GM18951 (cell line): Measurements from ENCODE around the gene SCNN1A.
"Not testable (repeated sequence)": the region's sequence is repeated elsewhere in the genome, so short reads cannot be mapped to it uniquely, and the experiment has no call there.

Experiments
- POLR2A ChIP-seq: IDR thresholded peaks from 4 replicates; pipeline ENCODE4 v1.6.1; 2011; ENCODE audit warnings: mild to moderate bottlenecking; ENCODE audit not compliant: insufficient read length, insufficient read depth; ENCODE audit errors: extremely low read depth
- in situ Hi-C: fragments of 300-500 bp; cut with MboI; formaldehyde crosslinking; loops from one replicate; pipeline ENCODE4 v1.12.0; 2022; ENCODE audit warnings: low sequenced_read_pairs, mixed read lengths, inconsistent platforms; ENCODE audit not compliant: unreplicated experiment

Gene SCNN1A

DNA sequence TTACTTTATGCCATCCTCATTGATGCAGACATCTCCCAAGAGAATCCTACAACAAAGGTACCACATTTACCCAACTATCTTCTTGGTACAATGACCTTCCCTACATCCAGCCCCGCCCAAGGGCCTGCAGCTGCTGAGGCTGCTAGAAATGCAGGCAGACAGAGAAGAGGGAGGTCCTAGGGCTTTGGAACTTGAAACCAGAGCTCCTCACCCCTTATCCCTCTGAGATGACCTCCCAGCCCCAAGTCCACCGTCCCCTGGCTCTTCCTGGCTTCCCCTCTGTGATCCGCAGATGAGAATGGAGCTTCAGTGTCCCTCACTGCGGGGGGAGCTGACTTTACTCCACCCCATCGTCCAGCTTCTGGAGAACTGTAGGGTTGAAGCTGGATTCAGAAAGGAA is 31.8 kb downstream of the SCNN1A start:
- in situ Hi-C loops = no loop called here
- no peak for TF ChIP-seq POLR2A

DNA sequence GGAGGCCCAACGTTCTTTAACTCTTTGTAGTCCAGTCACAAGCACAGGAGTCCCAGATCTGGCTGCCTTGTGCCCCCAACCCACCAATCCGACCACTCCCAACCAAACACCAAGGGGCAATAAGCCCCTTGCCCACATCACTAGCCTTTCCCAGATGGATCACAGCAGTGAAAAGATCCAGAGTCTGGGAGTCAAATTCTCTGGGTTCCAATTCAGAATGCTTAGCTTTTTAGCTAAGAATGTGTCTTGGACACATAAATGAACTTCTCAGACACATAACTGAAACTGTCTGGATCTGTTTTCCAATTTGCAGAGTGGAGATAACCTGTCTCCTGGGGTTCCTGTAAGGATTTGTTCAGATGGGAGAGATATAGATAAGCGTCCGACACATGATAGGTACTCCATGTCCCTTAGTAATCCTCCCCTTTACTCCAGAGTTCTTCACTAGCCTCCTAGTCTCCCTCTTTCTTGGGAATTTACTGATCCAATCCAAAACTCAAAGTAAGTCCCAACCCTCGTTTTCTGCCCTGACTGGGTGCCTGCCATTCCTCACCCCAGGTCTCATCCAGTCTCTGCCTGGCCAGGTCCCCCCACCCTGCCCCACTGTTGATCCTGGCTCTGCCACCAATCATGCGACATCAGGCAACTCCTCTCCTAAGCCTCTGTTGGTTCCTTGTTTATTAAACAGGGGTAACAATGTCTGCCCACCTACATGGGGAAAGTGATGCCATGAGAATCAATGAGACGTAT is 33.0 kb downstream of the SCNN1A start:
- in situ Hi-C loops = no loop called here
- TF ChIP-seq POLR2A = no peak

DNA sequence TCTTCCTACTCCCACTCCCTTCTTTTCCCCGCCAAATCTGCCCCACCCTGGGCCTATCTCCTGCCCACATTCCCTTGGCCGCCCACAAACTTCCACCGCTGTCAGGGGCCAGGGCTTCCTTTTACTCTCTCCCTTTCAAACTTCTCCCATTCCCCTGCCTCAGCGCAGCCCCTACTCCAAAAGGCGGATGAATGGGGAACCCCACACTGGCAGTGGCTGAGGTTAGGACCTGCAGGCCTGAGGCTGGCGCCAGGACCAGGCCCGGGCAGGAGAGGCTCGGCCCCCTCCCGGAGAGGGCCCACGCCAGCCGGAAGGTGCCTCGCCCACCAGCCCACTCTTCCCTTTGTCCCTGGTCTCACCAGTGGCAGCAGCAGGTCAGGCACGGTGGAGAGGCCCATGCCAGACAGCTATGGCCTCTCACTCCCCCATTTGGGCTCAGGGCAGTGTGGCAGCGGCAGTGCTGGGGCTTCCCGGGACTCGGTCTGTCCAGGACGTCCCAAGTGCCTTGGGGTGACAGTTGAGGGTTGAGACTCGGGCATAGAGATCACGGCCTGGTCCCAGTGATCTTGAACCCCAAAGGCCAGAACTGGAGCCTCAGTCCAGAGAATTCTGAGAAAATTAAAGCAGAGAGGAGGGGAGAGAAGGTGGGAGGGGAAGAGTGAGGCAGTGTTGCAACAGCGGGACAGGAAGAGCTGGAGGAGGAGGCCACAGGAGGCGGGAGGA is 33.8 kb downstream of the SCNN1A start, which contains the start of gene TNFRSF1A:
Gene TNFRSF1A, minus strand, starts transcription at position 660 of the 723 bp plus-strand sequence. Its CDS starts 262 bp downstream, at position 398.
- TF ChIP-seq POLR2A = no peak
- in situ Hi-C loops = no loop called here

DNA sequence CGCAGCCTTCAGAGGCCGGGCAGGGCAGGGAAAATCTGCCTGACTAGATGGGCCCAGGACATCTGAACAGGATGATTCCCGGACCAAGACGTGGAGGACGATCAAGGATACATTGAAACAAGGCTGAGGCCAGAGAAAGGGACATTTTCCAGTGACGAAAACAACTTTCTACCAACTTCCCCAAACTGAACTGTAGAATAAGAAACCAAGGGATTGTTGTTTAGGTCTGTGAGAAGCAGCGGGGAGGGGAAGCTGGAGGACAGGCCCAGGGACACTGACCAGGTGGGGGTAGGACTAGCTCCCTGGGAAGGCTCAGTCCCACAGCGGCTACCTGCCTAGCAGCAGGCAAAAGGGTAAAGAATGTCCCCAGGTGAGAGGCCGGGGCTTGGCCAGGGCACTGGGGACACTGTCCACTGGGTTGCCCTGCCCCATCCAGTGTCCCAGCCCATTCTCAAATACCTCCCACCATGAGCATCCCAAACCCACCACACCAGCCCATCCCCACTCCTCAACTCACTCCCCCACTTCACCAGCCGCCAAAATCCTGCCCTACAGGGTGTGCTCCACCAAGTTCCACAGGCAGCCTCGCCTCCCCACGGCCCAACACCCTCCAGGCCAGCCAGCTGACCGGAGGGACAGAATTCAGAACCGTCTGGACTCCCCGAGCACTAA is 34.5 kb downstream of the SCNN1A start:
- in situ Hi-C loops = no loop called here
- TF ChIP-seq POLR2A = no peak

DNA sequence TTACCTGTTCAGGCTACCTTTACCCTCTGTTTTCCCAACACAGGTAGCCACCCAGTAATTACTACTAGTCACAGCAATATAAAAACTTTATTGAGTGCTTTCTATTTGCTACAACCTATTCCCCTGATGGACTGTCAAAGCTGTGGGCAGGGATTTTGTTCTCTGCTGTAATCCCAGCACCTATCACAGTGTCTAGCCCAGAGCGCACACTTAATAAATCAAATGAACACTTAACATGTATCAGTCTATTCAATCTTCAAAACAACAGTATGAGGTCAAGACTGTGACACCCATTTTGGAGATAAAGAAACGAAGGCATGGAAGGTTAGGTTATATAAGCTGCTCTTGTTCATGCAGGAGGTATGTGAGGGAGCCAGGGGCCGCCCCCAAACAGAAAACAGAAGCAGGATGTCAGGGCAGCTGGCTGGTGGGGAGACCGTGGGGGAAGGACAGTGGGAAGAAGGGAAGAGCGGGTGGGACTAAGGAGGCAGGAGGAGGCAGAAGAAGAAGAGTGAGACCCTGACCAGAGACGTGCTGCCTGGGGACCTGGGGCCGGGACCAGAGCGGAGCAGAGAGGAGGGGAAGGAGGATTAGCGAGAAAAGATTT is 35.2 kb downstream of the SCNN1A start:
- in situ Hi-C loops = no loop called here
- TF ChIP-seq POLR2A = no peak

DNA sequence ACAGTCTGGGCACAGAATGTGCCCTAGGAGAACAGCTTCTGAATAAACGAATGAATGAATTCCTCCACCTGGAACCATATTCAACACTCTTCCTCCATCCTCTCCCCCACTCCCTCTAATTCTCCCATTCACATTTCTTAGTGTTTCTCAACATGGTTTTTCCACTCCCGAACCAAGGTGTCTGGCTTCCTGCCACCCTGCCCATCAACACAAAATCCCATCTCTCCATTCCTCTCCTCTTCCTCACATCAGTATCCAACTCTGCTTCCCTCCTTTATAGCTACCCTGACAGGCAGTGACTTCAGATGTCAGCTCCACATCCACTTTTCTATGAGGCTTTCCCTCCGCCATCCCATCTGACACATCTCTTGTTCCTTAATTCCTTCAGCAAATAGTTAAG is 36.4 kb downstream of the SCNN1A start:
- in situ Hi-C loops = no loop called here
- TF ChIP-seq POLR2A = no peak

DNA sequence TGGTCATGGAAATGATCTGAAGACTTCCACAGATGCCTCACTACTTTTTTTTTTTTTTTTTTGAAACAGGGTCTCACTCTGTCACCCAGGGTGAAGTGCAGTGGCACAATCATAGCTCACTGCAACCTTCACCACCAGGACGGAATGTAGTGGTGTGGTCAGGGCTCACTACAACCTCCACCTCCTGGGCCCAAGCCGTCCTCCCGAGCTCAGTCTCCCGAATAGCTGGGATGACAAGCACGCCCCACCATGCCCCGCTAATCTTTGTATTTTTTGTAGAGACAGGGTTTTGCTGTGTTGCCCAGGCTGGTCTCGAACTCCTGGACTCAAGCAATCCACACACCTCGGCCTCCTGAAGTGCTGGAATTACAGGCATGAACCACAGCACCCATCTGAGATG is 36.8 kb downstream of the SCNN1A start:
- in situ Hi-C loops = not testable (repeated sequence)

DNA sequence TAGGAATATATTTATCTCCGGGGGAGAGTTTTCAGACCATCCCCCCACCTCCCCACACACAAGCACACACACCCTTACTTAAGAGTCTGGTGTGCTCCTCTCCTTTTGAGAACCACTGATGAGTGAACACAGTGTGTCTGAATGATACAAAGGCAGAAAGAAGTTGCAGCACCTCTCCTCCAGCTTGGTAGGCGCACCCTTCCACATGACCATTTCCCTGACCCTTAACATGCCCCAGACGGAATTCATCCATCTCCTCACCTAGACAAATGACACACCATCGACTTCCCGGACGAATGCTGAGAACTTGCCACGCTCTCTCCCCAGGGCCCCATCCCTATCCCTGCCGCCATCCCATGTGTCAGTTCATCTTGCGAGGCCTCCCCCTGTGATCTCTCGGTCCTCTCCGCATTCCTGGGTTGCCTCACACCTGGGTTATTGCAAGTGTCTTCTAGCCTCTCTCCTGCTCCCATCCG is 37.4 kb downstream of the SCNN1A start:
- in situ Hi-C loops = no loop called here

DNA sequence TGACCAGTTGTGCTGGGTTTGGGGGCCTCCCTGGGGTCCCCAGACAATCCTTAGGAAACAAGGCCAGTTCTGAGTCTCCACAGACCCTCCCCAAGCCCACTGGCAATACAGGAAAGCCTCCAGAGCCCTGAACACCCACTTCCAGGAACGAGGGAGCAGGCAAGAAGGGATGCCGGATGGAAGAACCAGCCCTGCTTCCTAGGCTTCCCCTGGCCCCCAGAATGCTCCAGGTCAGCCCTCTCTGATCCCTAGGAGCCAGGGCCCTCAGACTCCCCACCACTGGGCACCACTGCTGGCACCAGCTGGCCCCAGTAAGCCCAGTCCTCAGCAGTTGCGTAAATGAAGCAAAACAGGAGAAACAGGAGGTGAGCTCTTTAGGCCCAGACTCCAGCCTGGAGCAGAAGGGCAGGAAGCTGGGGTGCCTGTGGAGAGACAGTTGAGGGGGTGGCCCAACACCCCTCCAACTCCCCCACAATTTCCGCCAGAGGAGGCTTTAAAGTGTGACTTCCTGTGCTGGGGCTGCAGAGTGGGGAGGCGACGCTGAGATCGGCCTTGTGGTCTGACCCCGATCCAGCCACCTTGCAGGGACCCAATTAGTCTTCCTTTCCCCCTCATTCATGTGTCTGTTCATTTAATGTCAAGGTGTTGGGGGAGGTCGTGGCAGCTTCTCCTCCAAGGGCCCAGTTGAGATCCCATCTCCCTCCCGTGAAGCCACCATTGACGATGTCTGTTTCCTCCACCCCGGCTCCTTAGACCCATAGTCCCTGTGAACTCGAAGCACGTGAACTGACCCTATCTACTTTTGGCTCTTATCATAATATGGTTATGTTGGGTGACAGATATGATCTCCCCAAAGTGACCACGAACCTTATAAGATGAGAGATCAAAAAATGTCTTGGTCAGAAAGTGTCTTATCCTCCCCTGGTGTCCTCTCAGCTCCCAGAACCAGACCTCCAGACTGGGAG is 38.2 kb downstream of the SCNN1A start:
- in situ Hi-C loops = no loop called here
- TF ChIP-seq POLR2A = peak; percentile 44

More for the DNA sequence above, 37.4 kb downstream of the SCNN1A start:
- TF ChIP-seq POLR2A = no peak

DNA sequence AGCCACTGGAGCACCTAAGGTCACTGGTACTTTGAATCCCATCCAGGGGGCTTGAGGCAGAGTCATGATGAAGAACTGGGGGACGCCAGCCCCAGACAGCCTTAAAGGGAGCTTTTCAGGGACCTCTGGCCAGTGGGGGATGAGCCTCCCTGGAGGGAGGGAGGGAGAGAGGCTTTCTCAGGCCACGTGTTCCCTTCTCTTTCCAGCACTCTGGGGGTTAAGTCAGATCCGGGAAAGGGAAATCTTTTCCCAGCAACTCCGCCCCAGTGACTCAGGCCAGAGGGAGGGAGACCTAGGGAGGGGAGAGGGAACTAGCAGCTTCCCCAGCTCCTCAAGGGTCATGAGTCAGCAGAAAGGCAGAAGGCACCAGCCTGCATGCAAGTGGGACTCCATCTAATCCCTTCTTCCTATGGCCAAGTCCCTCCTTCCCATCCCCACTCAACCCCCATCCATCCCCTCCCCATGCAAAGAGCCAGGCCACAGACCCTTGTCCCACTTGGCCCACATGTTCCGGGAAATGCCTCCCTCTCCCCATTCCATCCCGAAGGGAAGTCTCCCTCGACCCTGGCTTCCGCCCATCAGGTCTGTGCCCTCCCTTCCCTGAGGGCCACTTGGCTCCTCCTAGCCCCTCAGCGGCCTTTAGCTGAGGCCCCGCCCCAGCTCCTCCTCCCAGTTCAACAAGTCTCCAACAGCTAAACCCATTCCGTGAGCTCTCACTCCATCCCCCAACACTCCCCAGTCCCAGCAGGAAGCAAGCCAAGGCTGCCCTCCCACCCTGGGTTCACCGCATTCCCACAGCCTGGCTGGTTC is 39.1 kb downstream of the SCNN1A start:
- TF ChIP-seq POLR2A = peak; percentile 34
- in situ Hi-C loops = no loop called here

DNA sequence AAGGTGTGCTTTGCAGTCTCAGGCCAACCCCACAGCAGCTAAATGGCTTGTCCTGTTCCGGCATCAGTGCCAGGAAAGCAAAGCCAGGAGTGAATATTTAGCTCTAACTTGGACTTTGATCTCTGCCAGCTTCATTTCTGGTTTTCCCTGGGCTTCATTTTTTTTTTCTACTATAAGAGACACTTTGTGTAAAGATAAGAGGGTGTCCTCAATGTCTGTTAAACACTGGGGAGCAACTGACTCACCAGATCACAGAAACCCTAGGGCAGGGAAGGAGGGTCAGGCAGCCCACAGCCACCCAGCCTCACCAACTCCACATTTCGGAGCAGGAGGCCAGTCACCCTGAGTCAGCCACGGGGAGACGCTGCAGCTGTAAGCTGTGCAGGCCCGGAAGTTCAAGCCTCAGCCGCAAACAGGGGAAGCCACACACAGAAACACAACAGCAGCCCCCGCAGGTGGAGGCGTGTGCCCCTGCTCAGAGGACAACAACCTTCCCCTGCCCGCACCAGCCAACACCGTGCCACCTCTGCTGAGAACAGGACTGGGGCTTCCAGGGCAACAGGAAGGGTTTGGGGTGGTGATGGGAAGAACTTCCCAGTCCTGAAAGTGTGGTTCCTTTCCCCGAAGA is 39.8 kb downstream of the SCNN1A start:
- in situ Hi-C loops = no loop called here
- peak; percentile 48 for TF ChIP-seq POLR2A
